CD4-positive, alpha-beta T cell treated with Interleukin-4 for 1 hour (primary cell): ENCODE data around the gene CHAD.
"Not testable (repeated sequence)": the region's sequence is repeated elsewhere in the genome, so short reads cannot be mapped to it uniquely, and the experiment has no call there.

Source experiments
- DNase-seq, 2 donors: peaks; one replicate each; pipeline ENCODE4 v3.0.0-alpha.2; 2020 to 2022

Gene CHAD

GRCh38 chr17:50472761-50473161, 4.1 kb upstream of the CHAD start:
- not testable (repeated sequence) for DNase-seq

GRCh38 chr17:50472286-50472685, 3.6 kb upstream of the CHAD start:
- DNase-seq, result no peak

GRCh38 chr17:50471009-50471905, 2.6 kb upstream of the CHAD start:
- DNase-seq, result no peak

GRCh38 chr17:50470426-50470825, 1.7 kb upstream of the CHAD start:
- no peak for DNase-seq

GRCh38 chr17:50469671-50470305, 1.1 kb upstream of the CHAD start:
- no peak for DNase-seq

- DNase-seq, result no peak
Observed at GRCh38 chr17:50469208-50469605, 527 bp upstream of the CHAD start.

- DNase-seq, result no peak
Observed at GRCh38 chr17:50467855-50468303, 801 bp downstream of the CHAD start.

- no peak for DNase-seq
Observed at GRCh38 chr17:50467114-50467854, 1.4 kb downstream of the CHAD start.

GRCh38 chr17:50466371-50467113, 2.1 kb downstream of the CHAD start:
- no peak for DNase-seq

- no peak for DNase-seq
Observed at GRCh38 chr17:50465635-50466034, 3.0 kb downstream of the CHAD start.

- DNase-seq, result no peak
Observed at GRCh38 chr17:50465171-50465570, 3.5 kb downstream of the CHAD start.

GRCh38 chr17:50464736-50465135, 3.9 kb downstream of the CHAD start:
- no peak for DNase-seq

GRCh38 chr17:50464121-50464520, 4.6 kb downstream of the CHAD start:
- no peak for DNase-seq

GRCh38 chr17:50462446-50462845, 6.2 kb downstream of the CHAD start:
- no peak for DNase-seq

- no peak for DNase-seq
Observed at GRCh38 chr17:50461550-50462132, 7.0 kb downstream of the CHAD start.

- no peak for DNase-seq
Observed at GRCh38 chr17:50460831-50461526, 7.7 kb downstream of the CHAD start.

- DNase-seq, result no peak
Observed at GRCh38 chr17:50459756-50460155, 8.9 kb downstream of the CHAD start.

GRCh38 chr17:50458701-50459676, 9.7 kb downstream of the CHAD start:
- DNase-seq, result no peak

- no peak for DNase-seq
Observed at GRCh38 chr17:50458270-50458669, 10.4 kb downstream of the CHAD start.

- DNase-seq, result no peak
Observed at GRCh38 chr17:50457621-50458020, 11.1 kb downstream of the CHAD start.

- no peak for DNase-seq
Observed at GRCh38 chr17:50453901-50454300, 14.8 kb downstream of the CHAD start.
